Thyroid gland (tissue), 4 donors: ENCODE results near the gene GAL3ST2.
"Not testable (repeated sequence)": the region's sequence is repeated elsewhere in the genome, so short reads cannot be mapped to it uniquely, and the experiment has no call there.

ENCODE experiments used
- CTCF ChIP-seq, 6 experiments: fragments of 200-600 bp in 3 of 6; fragments of 450-650 bp in 3 of 6; sonication (generic) in 3 of 6; IDR thresholded peaks; one replicate each; pipeline ENCODE4 v1.5.1; 2016 to 2019; ENCODE audit warnings: antibody characterized with exemption in 6 of 6, mild to moderate bottlenecking in 2 of 6, inconsistent platforms in 1 of 6, moderate library complexity in 1 of 6
- POLR2A ChIP-seq, 2 donors: fragments of 450-650 bp; IDR thresholded peaks; one replicate each; pipeline ENCODE4 v1.6.1; 2017; ENCODE audit warnings: antibody characterized with exemption in 2 of 2, mild to moderate bottlenecking in 2 of 2, moderate library complexity in 1 of 2

DNA sequence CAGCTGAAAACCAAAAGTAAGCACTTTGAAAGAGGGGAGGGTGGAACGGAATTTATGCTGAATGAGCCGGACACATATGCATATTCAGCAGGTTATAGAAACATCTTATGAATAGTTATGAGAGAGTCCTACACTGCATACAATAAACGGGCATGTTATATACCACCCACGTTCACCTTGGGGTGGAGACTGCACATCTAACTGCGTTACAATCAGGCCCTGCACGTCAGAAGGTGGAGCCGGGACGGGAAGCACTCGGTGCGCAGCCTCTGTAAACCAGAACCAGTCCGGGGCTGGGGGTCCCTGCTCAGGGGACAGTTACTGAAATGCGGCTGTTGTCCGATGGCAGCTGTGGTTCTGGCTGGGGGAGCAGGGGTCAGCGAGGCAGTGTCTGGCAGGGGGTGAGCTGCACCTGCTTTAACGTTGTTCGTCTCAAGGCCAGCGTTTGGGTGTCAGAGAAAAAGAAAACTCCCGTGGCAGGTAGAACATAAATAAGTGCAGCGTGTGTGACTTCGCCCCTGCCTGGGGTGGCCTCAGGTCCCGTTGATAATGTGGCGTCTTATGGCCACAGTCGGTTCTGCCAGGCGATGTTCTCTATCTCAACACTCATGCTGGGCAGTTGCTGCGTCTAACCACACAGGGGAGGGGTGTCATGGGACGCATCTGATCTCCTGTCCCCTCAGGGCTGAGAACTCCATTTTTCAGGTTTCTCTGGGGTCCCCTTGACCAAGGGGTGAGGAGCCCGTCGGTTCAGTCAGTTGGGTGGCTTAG, 57.3 kb downstream of the GAL3ST2 start:
- TF ChIP-seq CTCF, POLR2A (IDR thresholded peaks at IDR 0.05): not testable (repeated sequence)
